Psoas muscle (tissue), 8 donors: Measurements from ENCODE around the gene AOPEP. TPM values are rescaled to one million over a fixed set of nuclear protein-coding genes. Genes with fewer than 3 reads are reported as not detected.
"Not testable (repeated sequence)": the region's sequence is repeated elsewhere in the genome, so short reads cannot be mapped to it uniquely, and the experiment has no call there.

ENCODE experiments used
- ATAC-seq, 4 donors: fragments of 200-7000 bp; cut with Tn5 transposase; one replicate each; pipeline ENCODE4 v1.9.1; 2020; ENCODE audit warnings: moderate library complexity in 3 of 4, mild to moderate bottlenecking in 2 of 4
- DNase-seq, 2 donors: peaks; one replicate each; pipeline ENCODE4 v3.0.0-alpha.2; 2020
- H3K27ac ChIP-seq: fragments of 200-600 bp; one replicate; pipeline ENCODE4 v1.8.0; 2022
- H3K27me3 ChIP-seq, 3 donors: fragments of 200-600 bp in 1 of 3; one replicate each; pipeline versions ENCODE4 v1.6.1 to v1.8.0; 2013 to 2022; ENCODE audit warnings: low read length in 2 of 3, mild to moderate bottlenecking in 2 of 3, moderate library complexity in 1 of 3; ENCODE audit not compliant: insufficient read depth in 3 of 3
- H3K36me3 ChIP-seq, 2 donors: fragments of 200-600 bp in 1 of 2; one replicate each; pipeline versions ENCODE4 v1.6.1 to v1.8.0; 2013 to 2022; ENCODE audit warnings: low read depth in 1 of 2, mild to moderate bottlenecking in 1 of 2, moderate library complexity in 1 of 2; ENCODE audit not compliant: insufficient read depth in 1 of 2
- H3K4me1 ChIP-seq: fragments of 200-600 bp; one replicate; pipeline ENCODE4 v1.8.0; 2022
- H3K4me3 ChIP-seq: fragments of 200-600 bp; one replicate; pipeline ENCODE4 v1.8.0; 2022; ENCODE audit warnings: mild to moderate bottlenecking
- H3K9me3 ChIP-seq: fragments of 200-600 bp; one replicate; pipeline ENCODE4 v1.8.0; 2022
- CTCF ChIP-seq: fragments of 200-600 bp; IDR thresholded peaks from one replicate; pipeline ENCODE4 v1.8.0; 2022; ENCODE audit warnings: antibody characterized with exemption
- WGBS, 3 donors: extraction: QIAGEN DNeasy Blood & Tissue Kit; methylation state at CpG; one replicate each; pipeline versions ENCODE4 v1.1.6 to v1.1.7; 2013; 5-methylcytosine and 5-hydroxymethylcytosine counted together
- intact Hi-C, 2 donors: fragments of 100-400 bp; cut with DNase I; formaldehyde crosslinking; loops; one replicate each; pipeline versions ENCODE4 v1.11.0 to v1.14.2; 2022
- polyA plus RNA-seq, 3 donors: library from polyadenylated mRNA; stranded (reverse); fragments of 200-250 nt; gene quantifications; one replicate each; pipeline ENCODE4 v1.2.3, GENCODE V29; 2013
- total RNA-seq, 4 donors: library from RNA; stranded (reverse); fragmentation: NEBNext Ultra II Directional in 2 of 4; extraction: Animal tissue kit (Norgen Biotek cat#: 25700) in 2 of 4; gene quantifications; one replicate each; pipeline versions ENCODE4 v1.2.1 to v1.2.4, GENCODE V29; 2021 to 2023
- donor health status: healthy with polysubstance abuse.
- donor health status: DM: no; HTN: no; CAD: no; lungs with moderate emphysema.
- donor health status: Bipolar disorder and iron deficiency.
- donor health status: healthy.
- donor health status: DM: yes; HTN: yes; CAD: no.
- donor health status: DM: no; HTN: no; CAD: no.
- donor health status: DM: no; HTN: no; CAD: no.
- donor health status: DM: yes; HTN: yes; CAD: no.

The AOPEP gene
- total and polyA plus RNA-seq, 7 donors, result 46.4 to 96.9 (median 78.6) TPM

- ATAC-seq (no peak), DNase-seq (no peak)
- no peaks in the 10 kb centered on the region for H3K27me3 ChIP-seq
- 63 to 94% (median 78%) methylated on average over 3 of the region's 3 CpGs for WGBS, 3 donors
- no peak for TF ChIP-seq CTCF
- intact Hi-C loops, result no loop called here
- peak overlapping the region; percentile 77 for H3K27ac ChIP-seq
- peaks cover 42% of the 10 kb centered on the region for H3K4me1 ChIP-seq
- H3K4me3 ChIP-seq, result no peak overlapping the region
- H3K36me3 ChIP-seq, result no peaks in the 10 kb centered on the region
- no peaks in the 10 kb centered on the region for H3K9me3 ChIP-seq
Observed at GRCh38 chr9:94938384-94938783, 211.9 kb downstream of the AOPEP start.

- H3K4me3 ChIP-seq, H3K9me3 ChIP-seq, DNase-seq, H3K27me3 ChIP-seq, intact Hi-C loops, H3K36me3 ChIP-seq: not testable (repeated sequence)
- peak in 3 of 4 donors; percentile 34 to 61 (median 52) for ATAC-seq
- WGBS, 3 donors, result 32 to 52% (median 32%) methylated on average over 6 of the region's 6 CpGs
- Histone ChIP-seq H3K27ac (peak overlapping the region; percentile 77), H3K4me1 (peaks cover 51% of the 10 kb centered on the region)
Observed at GRCh38 chr9:94940296-94940695, 213.8 kb downstream of the AOPEP start.

DNA sequence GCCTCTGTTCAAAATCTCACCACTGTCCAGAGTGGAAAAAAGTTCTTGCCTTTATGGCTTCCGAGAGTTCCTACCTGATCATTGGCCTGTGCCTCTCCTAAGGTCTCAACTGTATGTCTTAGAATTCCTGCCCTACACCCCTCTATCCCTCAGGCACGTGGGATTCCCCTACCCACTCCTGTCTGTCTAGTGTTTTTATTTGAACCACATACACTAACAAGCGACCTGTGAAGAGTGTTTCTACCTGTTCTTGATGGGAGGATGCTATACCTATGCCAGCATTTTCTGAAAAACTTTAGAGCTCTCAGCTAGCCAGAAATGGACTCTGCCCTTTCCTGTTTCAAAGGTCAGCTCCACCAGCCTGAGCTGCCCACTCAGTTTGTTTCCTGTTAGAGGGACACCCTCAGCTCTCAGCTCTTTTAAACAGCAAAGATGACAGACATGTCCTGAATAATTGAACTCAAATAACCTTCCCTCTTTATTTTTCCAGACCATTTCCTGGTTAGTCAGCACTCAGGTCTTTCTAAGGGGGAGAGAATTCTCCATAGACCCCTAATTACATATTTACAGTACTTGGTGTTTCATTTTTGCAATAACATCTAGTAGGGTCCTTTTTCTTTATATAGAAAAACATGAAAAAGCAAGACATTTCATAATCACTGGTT, 214.8 kb downstream of the AOPEP start:
- H3K27me3 ChIP-seq, result no peaks in the 10 kb centered on the region
- peaks cover 61% of the 10 kb centered on the region for H3K4me1 ChIP-seq
- ATAC-seq (peak in 3 of 4 donors; percentile 14 to 27 (median 24)), DNase-seq (no peak)
- H3K9me3 ChIP-seq, result no peaks in the 10 kb centered on the region
- no peak for TF ChIP-seq CTCF
- no peak overlapping the region for H3K4me3 ChIP-seq
- 39 to 65% (median 43%) methylated on average over 3 of the region's 3 CpGs for WGBS, 3 donors
- peak overlapping the region; percentile 77 for H3K27ac ChIP-seq
- intact Hi-C loops, result no loop called here
- no peaks in the 10 kb centered on the region for H3K36me3 ChIP-seq

DNA sequence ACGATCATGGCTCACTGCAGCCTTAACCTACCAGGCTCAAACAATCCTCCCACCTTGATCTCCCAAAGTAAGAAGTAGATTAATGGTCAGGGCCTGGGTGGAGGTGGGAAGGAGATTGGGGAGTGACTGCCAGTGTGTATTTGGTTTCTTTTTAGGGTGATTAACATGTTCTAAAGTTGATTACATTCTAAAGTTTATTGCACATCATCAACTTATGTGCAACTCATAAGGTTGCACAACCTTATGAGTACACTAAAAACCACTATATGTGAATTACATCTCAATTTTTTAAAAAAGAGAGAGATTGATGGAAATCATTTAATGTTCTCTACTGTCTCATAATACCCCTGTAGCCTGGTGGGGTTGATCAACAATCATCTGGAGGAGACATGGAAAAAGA, 218.1 kb downstream of the AOPEP start:
- ATAC-seq (no peak), DNase-seq (no peak)
- no peaks in the 10 kb centered on the region for H3K36me3 ChIP-seq
- 63 to 96% (median 78%) methylated on average over 1 of the region's 1 CpG for WGBS, 3 donors
- H3K27ac ChIP-seq, result peak overlapping the region; percentile 77
- H3K9me3 ChIP-seq, result no peaks in the 10 kb centered on the region
- TF ChIP-seq CTCF, result no peak
- peak overlapping the region; percentile 40 for H3K4me3 ChIP-seq
- H3K27me3 ChIP-seq, result no peaks in the 10 kb centered on the region
- peaks cover 63% of the 10 kb centered on the region for H3K4me1 ChIP-seq
- intact Hi-C loops, result loop anchor here (2.0 to 5.0 kb wide), 2 partner anchors 20 to 72 kb away; no protein-coding TSS in a partner anchor

- WGBS, 3 donors, result 28 to 45% (median 29%) methylated on average over 14 of the region's 14 CpGs
- ATAC-seq (peak; percentile 81 to 85 (median 84)), DNase-seq (peak; percentile 60 to 68)
- Histone ChIP-seq H3K36me3 (no peaks in the 10 kb centered on the region), H3K27me3 (no peaks in the 10 kb centered on the region), H3K4me3 (peak overlapping the region; percentile 40), H3K27ac (peak overlapping the region; percentile 77), H3K4me1 (peaks cover 66% of the 10 kb centered on the region), H3K9me3 (no peaks in the 10 kb centered on the region)
- TF ChIP-seq CTCF, result no peak
- intact Hi-C loops, result loop anchor here (2.0 to 5.0 kb wide), 2 partner anchors 21 to 73 kb away; no protein-coding TSS in a partner anchor
Observed at GRCh38 chr9:94945197-94946144, 219.0 kb downstream of the AOPEP start.
